PC-9 (cell line): ENCODE measurements around the gene USP9X. TPM values are rescaled to one million over a fixed set of nuclear protein-coding genes. Genes with fewer than 3 reads are reported as not detected.

Experiments used
- BruUV-seq: library from RNA; stranded (reverse); fragments of 400-500 nt; replicated peaks from 2 replicates; lab custom pipeline; 2021; lab: Mats Ljungman, UMichigan
- CTCF ChIA-PET: fragments of 300-600 bp; sonication (Branson Sonifier 250); formaldehyde crosslinking; loops from one replicate; lab custom pipeline; 2022; ENCODE audit warnings: antibody characterized with exemption; lab: Charles Lee
- POLR2A ChIA-PET: fragments of 300-600 bp; sonication (Branson Sonifier 250); formaldehyde crosslinking; loops from one replicate; lab custom pipeline; 2022; ENCODE audit warnings: antibody characterized with exemption; ENCODE audit not compliant: unreplicated experiment; lab: Charles Lee
- DNase-seq, 2 experiments: peaks; one replicate each; pipeline versions ENCODE4 v3.0.0 to v3.0.0-alpha.2; 2015 to 2022; ENCODE audit warnings: mixed read lengths in 1 of 2
- H2AFZ ChIP-seq: fragments of 200-600 bp; sonication (generic); 2 replicates; pipeline ENCODE4 v1.8.1; 2017; ENCODE audit warnings: antibody characterized with exemption
- H3F3A ChIP-seq: fragments of 200-600 bp; sonication (generic); 2 replicates; pipeline ENCODE4 v1.8.1; 2017; ENCODE audit warnings: antibody characterized with exemption, mild to moderate bottlenecking, low read depth; ENCODE audit not compliant: insufficient read depth
- H3K27ac ChIP-seq: fragments of 200-600 bp; sonication (generic); 2 replicates; pipeline ENCODE4 v1.6.1; 2016; ENCODE audit warnings: mixed run types
- H3K27me3 ChIP-seq: fragments of 200-600 bp; sonication (generic); 2 replicates; pipeline ENCODE4 v1.6.1; 2016; ENCODE audit warnings: low read depth, mixed run types; ENCODE audit not compliant: insufficient read depth
- H3K36me3 ChIP-seq: fragments of 200-600 bp; sonication (generic); 2 replicates; pipeline ENCODE4 v1.6.1; 2016; ENCODE audit warnings: low read depth, mixed run types
- H3K4me1 ChIP-seq: fragments of 200-600 bp; sonication (generic); replicated peaks from 2 replicates; pipeline ENCODE4 v1.6.1; 2016; ENCODE audit warnings: mixed run types; ENCODE audit not compliant: insufficient read depth
- H3K4me2 ChIP-seq: fragments of 200-600 bp; sonication (generic); 2 replicates; pipeline ENCODE4 v1.6.1; 2017; ENCODE audit warnings: mixed run types
- H3K4me3 ChIP-seq: fragments of 200-600 bp; sonication (generic); 2 replicates; pipeline ENCODE4 v1.6.1; 2016; ENCODE audit warnings: mixed run types
- H3K79me2 ChIP-seq: fragments of 200-600 bp; sonication (generic); 2 replicates; pipeline ENCODE4 v1.6.1; 2017; ENCODE audit warnings: low read depth, mixed run types
- H3K9me2 ChIP-seq: fragments of 200-600 bp; sonication (generic); 2 replicates; pipeline ENCODE4 v1.8.1; 2017; ENCODE audit warnings: mild to moderate bottlenecking; ENCODE audit not compliant: insufficient read depth
- H3K9me3 ChIP-seq: fragments of 200-600 bp; sonication (generic); 2 replicates; pipeline ENCODE4 v1.8.1; 2016; ENCODE audit warnings: low read depth; ENCODE audit not compliant: insufficient read depth
- H4K20me1 ChIP-seq: fragments of 200-600 bp; sonication (generic); 2 replicates; pipeline ENCODE4 v1.8.1; 2017; ENCODE audit not compliant: insufficient read depth
- CTCF ChIP-seq: fragments of 200-600 bp; sonication (generic); conservative IDR thresholded peaks from 2 replicates; pipeline ENCODE4 v1.6.1; 2017; ENCODE audit warnings: mixed run types, antibody characterized with exemption, mild to moderate bottlenecking, moderate library complexity
- EZH2 ChIP-seq: fragments of 200-600 bp; sonication (generic); IDR thresholded peaks from 2 replicates; pipeline ENCODE4 v1.8.0; 2017; ENCODE audit warnings: antibody characterized with exemption, low read depth
- intact Hi-C: fragments of 100-400 bp; cut with micrococcal nuclease; formaldehyde crosslinking; loops from one replicate; pipeline ENCODE4 v1.10.0; 2022; ENCODE audit not compliant: unreplicated experiment
- total RNA-seq: library from RNA; stranded (reverse); gene quantifications from 2 replicates; pipeline ENCODE4 v1.2.3, GENCODE V29; 2021

USP9X gene
- total RNA-seq, 1 experiment from 2014 or later = 43.2 TPM

- Histone ChIP-seq H3K27me3 (no peaks in the 10 kb centered on the region), H3K4me3 (no peak overlapping the region), H3K79me2 (no peaks in the 10 kb centered on the region), H3K27ac (no peak overlapping the region), H3K36me3 (no peaks in the 10 kb centered on the region), H4K20me1 (no peaks in the 10 kb centered on the region), H3K4me2 (no peak overlapping the region), H3K9me2 (no peaks in the 10 kb centered on the region), H3F3A (no peaks in the 10 kb centered on the region), H3K4me1 (no peaks in the 10 kb centered on the region), H3K9me3 (no peaks in the 10 kb centered on the region), H2AFZ (no peak overlapping the region)
- ChIA-PET POLR2A (no interaction called here), CTCF (no interaction called here)
- BruUV-seq = no TSS peak
- no peak for DNase-seq
- TF ChIP-seq EZH2 (no peak), CTCF (peak; percentile 46)
- intact Hi-C loops = no loop called here
Observed at GRCh38 chrX:41137589-41137988, 52.3 kb downstream of the USP9X start.

- no peak overlapping the region for H2AFZ ChIP-seq
- H3K27ac ChIP-seq = no peak overlapping the region
- POLR2A ChIA-PET = no interaction called here
- no TSS peak for BruUV-seq
- DNase-seq = no peak
- no peaks in the 10 kb centered on the region for H3F3A ChIP-seq
- H3K27me3 ChIP-seq = no peaks in the 10 kb centered on the region
- H3K9me3 ChIP-seq = no peaks in the 10 kb centered on the region
- H3K36me3 ChIP-seq = no peaks in the 10 kb centered on the region
- TF ChIP-seq EZH2 (no peak), CTCF (no peak)
- CTCF ChIA-PET = no interaction called here
- H3K4me1 ChIP-seq = no peaks in the 10 kb centered on the region
- intact Hi-C loops = no loop called here
- H3K79me2 ChIP-seq = no peaks in the 10 kb centered on the region
- no peaks in the 10 kb centered on the region for H3K9me2 ChIP-seq
- no peak overlapping the region for H3K4me3 ChIP-seq
- no peaks in the 10 kb centered on the region for H4K20me1 ChIP-seq
- no peak overlapping the region for H3K4me2 ChIP-seq
Observed at GRCh38 chrX:41142130-41142910, 57.1 kb downstream of the USP9X start.

GRCh38 chrX:41144873-41145272, 59.6 kb downstream of the USP9X start:
- BruUV-seq = no TSS peak

More at GRCh38 chrX:41144873-41145272, 59.6 kb downstream of the USP9X start:
- ChIA-PET CTCF (no interaction called here), POLR2A (no interaction called here)
- Histone ChIP-seq H3K9me3 (no peaks in the 10 kb centered on the region), H4K20me1 (no peaks in the 10 kb centered on the region), H3K36me3 (no peaks in the 10 kb centered on the region), H3K79me2 (no peaks in the 10 kb centered on the region), H3K9me2 (no peaks in the 10 kb centered on the region), H3K27me3 (no peaks in the 10 kb centered on the region), H2AFZ (no peak overlapping the region), H3K4me3 (no peak overlapping the region), H3K27ac (no peak overlapping the region), H3K4me1 (no peaks in the 10 kb centered on the region), H3K4me2 (no peak overlapping the region), H3F3A (no peaks in the 10 kb centered on the region)
- intact Hi-C loops = no loop called here
- TF ChIP-seq EZH2 = no peak
- TF ChIP-seq CTCF = no peak
- DNase-seq = no peak
